ENCODE measurements around the gene CACNA2D2.

DNA sequence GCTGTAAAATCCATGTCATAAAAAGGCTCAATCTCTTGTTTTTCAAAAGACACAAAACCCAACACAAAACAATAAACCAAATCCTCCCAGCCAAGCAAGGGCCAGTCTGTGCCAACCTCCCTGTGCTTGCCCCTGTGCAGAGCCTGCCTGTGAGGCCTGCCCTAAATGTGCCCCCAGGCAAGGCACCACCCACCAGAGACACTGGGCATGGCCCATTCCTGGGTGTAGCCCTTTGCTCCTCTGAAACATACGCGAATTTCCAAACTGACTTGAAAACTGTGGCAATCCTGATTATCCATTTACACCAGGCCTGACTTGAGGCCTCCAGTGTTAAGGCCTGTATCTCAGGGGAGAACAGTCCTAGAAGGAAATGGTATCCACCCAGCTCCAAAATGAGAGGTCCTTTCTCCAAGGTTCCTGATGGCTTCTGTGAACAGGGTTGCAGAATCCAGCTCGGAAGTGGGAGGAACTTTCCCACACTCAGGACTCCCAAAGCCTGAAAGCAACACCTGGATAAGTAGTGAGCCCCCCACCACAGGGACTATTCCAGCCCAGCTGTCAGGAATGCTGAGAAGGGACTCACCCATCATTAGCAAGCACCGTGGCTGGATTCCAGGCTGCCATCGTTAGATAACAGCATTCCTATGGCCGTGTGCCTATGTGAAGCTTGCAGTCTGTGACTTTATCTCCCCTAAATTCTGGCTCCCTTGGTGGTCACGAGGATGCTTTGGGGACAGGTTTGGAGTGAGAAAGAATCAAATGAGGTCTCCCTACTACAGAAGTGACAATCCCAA, 61.8 kb downstream of the CACNA2D2 start:
- TF ChIP-seq, protein P1, sequence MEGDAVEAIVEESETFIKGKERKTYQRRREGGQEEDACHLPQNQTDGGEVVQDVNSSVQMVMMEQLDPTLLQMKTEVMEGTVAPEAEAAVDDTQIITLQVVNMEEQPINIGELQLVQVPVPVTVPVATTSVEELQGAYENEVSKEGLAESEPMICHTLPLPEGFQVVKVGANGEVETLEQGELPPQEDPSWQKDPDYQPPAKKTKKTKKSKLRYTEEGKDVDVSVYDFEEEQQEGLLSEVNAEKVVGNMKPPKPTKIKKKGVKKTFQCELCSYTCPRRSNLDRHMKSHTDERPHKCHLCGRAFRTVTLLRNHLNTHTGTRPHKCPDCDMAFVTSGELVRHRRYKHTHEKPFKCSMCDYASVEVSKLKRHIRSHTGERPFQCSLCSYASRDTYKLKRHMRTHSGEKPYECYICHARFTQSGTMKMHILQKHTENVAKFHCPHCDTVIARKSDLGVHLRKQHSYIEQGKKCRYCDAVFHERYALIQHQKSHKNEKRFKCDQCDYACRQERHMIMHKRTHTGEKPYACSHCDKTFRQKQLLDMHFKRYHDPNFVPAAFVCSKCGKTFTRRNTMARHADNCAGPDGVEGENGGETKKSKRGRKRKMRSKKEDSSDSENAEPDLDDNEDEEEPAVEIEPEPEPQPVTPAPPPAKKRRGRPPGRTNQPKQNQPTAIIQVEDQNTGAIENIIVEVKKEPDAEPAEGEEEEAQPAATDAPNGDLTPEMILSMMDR (conservative IDR thresholded peaks at IDR 0.05 in 1 of 2, IDR thresholded peaks at IDR 0.05 in 1 of 2; ENCODE audit: low read depth in 1 of 2, low read length in 2 of 2), result no peak
- TF ChIP-seq EZH2 (IDR thresholded peaks at IDR 0.05; ENCODE audit: low read length, missing control alignments), result no peak

Data from fibroblast of lung (primary cell).